G401 (cell line): Measurements from ENCODE around the gene VAV3. TPM values are rescaled to one million over a fixed set of nuclear protein-coding genes. Genes with fewer than 3 reads are reported as not detected.

Experiments
- DNase-seq: peaks from one replicate; pipeline ENCODE4 v3.0.0-alpha.2; 2015; ENCODE audit warnings: low spot score
- in situ Hi-C: cut with HindIII; loops from 2 replicates; pipeline ENCODE4 v1.10.0; 2016; ENCODE audit warnings: low sequenced_read_pairs, mixed read lengths
- total RNA-seq: library from RNA; depleted of rRNA; stranded (reverse); fragments of >200 nt; shearing (Covaris generic); gene quantifications from 2 replicates; pipeline ENCODE4 v1.2.3, GENCODE V29; 2014

Gene VAV3
- total RNA-seq, 1 experiment from 2014 or later = 0.34 TPM

- in situ Hi-C loops = no loop called here
- DNase-seq = no peak
Measured at GRCh38 chr1:107590900-107591622, 373.9 kb downstream of the VAV3 start.

- no peak for DNase-seq
- in situ Hi-C loops = no loop called here
Measured at GRCh38 chr1:107590087-107590486, 374.9 kb downstream of the VAV3 start.

GRCh38 chr1:107588321-107588720, 376.7 kb downstream of the VAV3 start:
- no peak for DNase-seq
- in situ Hi-C loops = no loop called here

GRCh38 chr1:107575226-107575625, 389.8 kb downstream of the VAV3 start:
- in situ Hi-C loops = no loop called here
- DNase-seq = no peak

- in situ Hi-C loops = no loop called here
- DNase-seq = no peak
Measured at GRCh38 chr1:107574044-107574443, 390.9 kb downstream of the VAV3 start.

GRCh38 chr1:107572674-107573211, 392.2 kb downstream of the VAV3 start:
- peak; percentile 78 for DNase-seq
- in situ Hi-C loops = no loop called here

- DNase-seq = no peak
- in situ Hi-C loops = no loop called here
Measured at GRCh38 chr1:107570768-107571167, 394.2 kb downstream of the VAV3 start.

- in situ Hi-C loops = no loop called here
- DNase-seq = no peak
Measured at GRCh38 chr1:107563441-107563840, 401.5 kb downstream of the VAV3 start.

GRCh38 chr1:107559881-107560280, 405.1 kb downstream of the VAV3 start:
- in situ Hi-C loops = no loop called here
- DNase-seq = no peak

- in situ Hi-C loops = no loop called here
- DNase-seq = no peak
Measured at GRCh38 chr1:107557095-107557494, 407.9 kb downstream of the VAV3 start.

- no peak for DNase-seq
- in situ Hi-C loops = no loop called here
Measured at GRCh38 chr1:107555578-107555977, 409.4 kb downstream of the VAV3 start.

GRCh38 chr1:107552781-107553180, 412.2 kb downstream of the VAV3 start:
- in situ Hi-C loops = no loop called here
- DNase-seq = no peak

- DNase-seq = peak; percentile 98
- in situ Hi-C loops = no loop called here
Measured at GRCh38 chr1:107551456-107551855, 413.5 kb downstream of the VAV3 start.

GRCh38 chr1:107550358-107550757, 414.6 kb downstream of the VAV3 start:
- in situ Hi-C loops = no loop called here
- no peak for DNase-seq

GRCh38 chr1:107549152-107549810, 415.7 kb downstream of the VAV3 start:
- no peak for DNase-seq
- in situ Hi-C loops = no loop called here

- in situ Hi-C loops = no loop called here
- no peak for DNase-seq
Measured at GRCh38 chr1:107548276-107548675, 416.7 kb downstream of the VAV3 start.

GRCh38 chr1:107547363-107548155, 417.4 kb downstream of the VAV3 start:
- no peak for DNase-seq
- in situ Hi-C loops = no loop called here

GRCh38 chr1:107546576-107546975, 418.4 kb downstream of the VAV3 start:
- in situ Hi-C loops = no loop called here

GRCh38 chr1:107545879-107546278, 419.1 kb downstream of the VAV3 start:
- in situ Hi-C loops = no loop called here
- DNase-seq = no peak

More at GRCh38 chr1:107546576-107546975, 418.4 kb downstream of the VAV3 start:
- DNase-seq = no peak

- in situ Hi-C loops = no loop called here
- no peak for DNase-seq
Measured at GRCh38 chr1:107545056-107545577, 419.9 kb downstream of the VAV3 start.
